GM19351 (cell line): Measurements from ENCODE around the gene ARMC9.
"Not testable (repeated sequence)": the region's sequence is repeated elsewhere in the genome, so short reads cannot be mapped to it uniquely, and the experiment has no call there.

Experiments used
- ATAC-seq: cut with Tn5 transposase; IDR thresholded peaks from one replicate; pipeline ENCODE4 v1.9.1; 2021; ENCODE audit warnings: mild to moderate bottlenecking, moderate library complexity; ENCODE audit not compliant: unreplicated experiment

Gene ARMC9

GRCh38 chr2:231335591-231335990 lies 137.2 kb downstream of the ARMC9 start:
- ATAC-seq: no peak

GRCh38 chr2:231336236-231336635 lies 137.8 kb downstream of the ARMC9 start:
- no peak for ATAC-seq

GRCh38 chr2:231336700-231337099 lies 138.3 kb downstream of the ARMC9 start:
- no peak for ATAC-seq

- no peak for ATAC-seq
Measured at GRCh38 chr2:231337807-231338759, 139.7 kb downstream of the ARMC9 start.

- ATAC-seq: no peak
Measured at GRCh38 chr2:231339316-231339715, 140.9 kb downstream of the ARMC9 start.

GRCh38 chr2:231341100-231341499 lies 142.7 kb downstream of the ARMC9 start:
- no peak for ATAC-seq

GRCh38 chr2:231342061-231342711 lies 143.8 kb downstream of the ARMC9 start:
- ATAC-seq: no peak

- no peak for ATAC-seq
Measured at GRCh38 chr2:231343006-231343710, 144.7 kb downstream of the ARMC9 start.

GRCh38 chr2:231343988-231344387 lies 145.6 kb downstream of the ARMC9 start:
- ATAC-seq: no peak

GRCh38 chr2:231344851-231345250 lies 146.4 kb downstream of the ARMC9 start:
- ATAC-seq: no peak

- ATAC-seq: no peak
Measured at GRCh38 chr2:231347081-231347480, 148.7 kb downstream of the ARMC9 start.

- no peak for ATAC-seq
Measured at GRCh38 chr2:231347638-231348037, 149.2 kb downstream of the ARMC9 start.

- ATAC-seq: no peak
Measured at GRCh38 chr2:231348173-231348572, 149.7 kb downstream of the ARMC9 start.

- ATAC-seq: no peak
Measured at GRCh38 chr2:231348704-231349373, 150.4 kb downstream of the ARMC9 start.

- not testable (repeated sequence) for ATAC-seq
Measured at GRCh38 chr2:231349374-231349735, 150.9 kb downstream of the ARMC9 start.

- ATAC-seq: no peak
Measured at GRCh38 chr2:231351648-231352047, 153.2 kb downstream of the ARMC9 start.

GRCh38 chr2:231353469-231353868 lies 155.0 kb downstream of the ARMC9 start:
- ATAC-seq: no peak

- ATAC-seq: no peak
Measured at GRCh38 chr2:231355508-231356465, 157.4 kb downstream of the ARMC9 start.

- no peak for ATAC-seq
Measured at GRCh38 chr2:231356466-231356844, 158.0 kb downstream of the ARMC9 start.

GRCh38 chr2:231357048-231357447 lies 158.6 kb downstream of the ARMC9 start:
- ATAC-seq: no peak
